ENCODE results near the gene LY6G5C.

The LY6G5C gene, protein sequence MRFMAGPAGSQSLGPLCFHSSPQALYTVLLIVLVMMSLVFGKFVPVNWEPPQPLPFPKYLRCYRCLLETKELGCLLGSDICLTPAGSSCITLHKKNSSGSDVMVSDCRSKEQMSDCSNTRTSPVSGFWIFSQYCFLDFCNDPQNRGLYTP

DNA sequence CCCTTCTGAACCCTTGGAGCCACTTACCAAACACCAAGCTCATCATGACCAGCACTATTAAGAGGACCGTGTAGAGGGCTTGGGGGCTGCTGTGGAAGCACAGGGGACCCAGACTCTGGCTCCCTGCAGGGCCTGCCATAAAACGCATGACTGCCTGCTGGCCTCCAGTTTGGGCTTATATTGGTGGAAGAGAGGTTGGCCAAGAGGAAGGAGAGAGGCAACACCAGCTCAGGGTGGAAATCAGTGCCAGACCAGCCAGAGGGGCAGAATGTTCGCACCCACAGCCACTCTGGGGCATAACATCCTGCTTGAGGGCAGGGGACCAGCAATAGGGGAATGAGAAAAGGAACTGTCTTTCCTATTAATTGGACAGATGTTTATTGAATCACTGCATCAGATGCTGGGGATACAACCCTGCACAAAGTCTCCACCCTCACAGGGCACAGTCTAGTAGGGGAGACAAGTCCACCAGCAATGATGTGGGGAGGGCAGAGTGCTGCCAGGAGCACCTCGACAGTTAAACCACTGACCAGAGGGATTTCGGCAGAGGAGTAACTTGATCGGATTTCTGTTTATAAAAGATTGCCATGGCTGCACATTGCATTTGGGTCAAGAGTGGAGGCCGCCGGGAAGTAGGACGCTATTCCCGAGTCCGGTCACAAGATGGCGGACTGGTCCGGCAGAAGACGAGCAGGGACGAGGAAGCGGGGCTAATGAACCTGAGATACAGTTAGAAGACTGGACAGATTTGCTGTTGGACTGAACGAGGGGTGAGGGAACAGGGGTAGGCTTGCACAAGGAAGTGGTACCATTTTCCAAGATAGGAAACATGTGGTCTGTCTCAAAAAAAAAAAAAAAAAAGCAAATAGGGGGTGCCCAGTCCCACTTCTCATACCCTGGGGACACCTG lies at the start of gene LY6G5C:
TSS of gene LY6G5C (minus strand) at position 842 of the 909 bp plus-strand sequence. CDS start at position 148, 694 bp downstream.
- in situ Hi-C loops (cut with MboI; ENCODE audit: low sequenced_read_pairs) = loop anchor here (10.0 kb wide), 1 partner anchor 84 kb away; the partner anchor contains the start of gene SAPCD1

DNA sequence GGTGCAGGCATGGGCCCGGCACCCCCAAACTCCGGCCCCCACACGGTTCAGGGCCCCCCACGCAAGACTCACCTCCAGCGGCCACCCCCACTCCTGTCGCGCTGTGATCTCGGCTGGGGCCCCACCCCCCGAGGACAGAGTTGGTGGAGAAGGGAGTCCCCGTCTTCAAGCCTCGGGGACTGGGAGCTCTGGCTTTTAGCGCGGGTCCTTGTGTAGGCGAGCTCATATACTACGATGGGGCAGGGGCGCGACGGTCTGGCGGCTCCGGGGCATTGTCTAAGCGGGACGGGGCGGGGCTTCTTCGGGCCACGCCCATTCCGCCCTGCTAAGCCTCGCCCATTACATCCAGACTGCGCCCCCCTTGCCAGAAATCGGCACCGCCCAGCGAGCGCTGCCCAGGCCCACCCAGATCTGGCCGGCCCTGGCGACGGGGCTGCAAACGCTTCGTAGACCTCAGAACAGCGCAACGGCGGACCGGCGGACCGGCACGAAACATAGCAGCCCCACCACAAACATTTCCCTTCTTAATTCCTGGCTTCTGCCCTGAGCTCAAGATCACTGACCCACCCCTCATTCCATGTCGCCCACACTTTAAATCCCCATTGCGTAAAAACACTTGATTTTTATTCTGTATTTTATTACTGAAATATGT lies 49.2 kb upstream of the LY6G5C start:
- in situ Hi-C loops (cut with MboI; ENCODE audit: low sequenced_read_pairs) = no loop called here

DNA sequence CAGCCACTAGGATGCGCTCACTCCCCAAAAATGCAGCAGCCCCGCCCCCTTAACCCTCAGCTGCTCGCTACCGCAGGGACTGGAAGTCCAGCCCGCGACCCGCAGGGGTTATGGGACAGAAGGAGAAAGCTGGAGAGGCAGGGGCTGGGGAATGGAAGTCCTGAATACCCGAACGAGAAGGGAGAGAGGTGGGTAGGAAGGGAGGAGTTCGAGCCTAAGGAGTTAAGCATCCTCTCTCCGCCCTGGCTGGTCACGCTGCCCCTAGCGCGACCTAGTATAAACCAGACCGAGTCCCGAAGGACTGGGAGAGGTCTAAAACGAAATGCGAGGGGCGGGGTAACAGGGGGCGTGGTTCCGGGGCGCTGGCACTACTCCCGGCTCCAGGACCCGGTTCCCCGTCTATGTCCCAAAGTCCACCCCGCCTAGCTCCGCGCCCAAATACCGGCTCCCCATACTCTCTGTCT lies 48.7 kb upstream of the LY6G5C start:
- in situ Hi-C loops (cut with MboI; ENCODE audit: low sequenced_read_pairs) = no loop called here

DNA sequence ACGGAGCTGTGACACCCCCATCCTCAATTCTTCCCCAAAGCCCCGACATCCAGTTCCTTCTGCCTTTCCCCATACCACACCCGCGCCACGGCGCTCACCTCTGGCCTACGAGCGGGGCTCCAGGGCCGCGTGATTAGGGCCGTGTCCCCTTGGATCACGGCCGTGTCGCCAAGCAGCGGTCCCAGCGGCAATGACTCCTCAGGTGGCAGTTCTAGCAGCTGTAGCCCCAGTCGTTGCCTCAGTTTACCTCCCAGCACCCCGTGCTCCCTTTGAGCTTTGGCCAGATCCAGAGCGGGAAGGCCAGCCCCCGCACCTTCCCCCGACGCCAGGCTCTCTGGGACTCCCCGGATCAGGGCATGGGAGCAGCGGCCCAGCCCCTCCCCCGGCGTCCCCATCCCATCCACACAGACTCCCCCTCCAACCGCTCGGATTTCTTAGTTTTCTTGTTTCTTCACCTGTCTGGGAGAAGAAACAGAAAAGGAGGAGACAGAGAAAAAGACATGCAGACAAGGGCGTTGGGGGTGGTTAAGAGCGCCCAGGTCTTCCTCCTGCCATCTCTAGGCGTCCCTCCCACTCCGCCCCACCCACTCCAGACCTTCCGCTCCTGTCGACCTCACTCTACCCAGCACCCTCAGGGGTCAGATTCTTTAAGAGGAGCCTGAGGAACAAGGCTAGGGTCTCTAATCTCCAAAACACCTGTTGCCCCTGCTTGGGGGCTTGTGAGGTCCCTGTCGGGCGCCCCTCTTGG lies 48.1 kb upstream of the LY6G5C start, which contains the start of gene DDAH2:
TSS of gene DDAH2 (minus strand) at position 533 of the 748 bp plus-strand sequence. CDS start at position 395, 138 bp downstream.
- in situ Hi-C loops (cut with MboI; ENCODE audit: low sequenced_read_pairs) = no loop called here

DNA sequence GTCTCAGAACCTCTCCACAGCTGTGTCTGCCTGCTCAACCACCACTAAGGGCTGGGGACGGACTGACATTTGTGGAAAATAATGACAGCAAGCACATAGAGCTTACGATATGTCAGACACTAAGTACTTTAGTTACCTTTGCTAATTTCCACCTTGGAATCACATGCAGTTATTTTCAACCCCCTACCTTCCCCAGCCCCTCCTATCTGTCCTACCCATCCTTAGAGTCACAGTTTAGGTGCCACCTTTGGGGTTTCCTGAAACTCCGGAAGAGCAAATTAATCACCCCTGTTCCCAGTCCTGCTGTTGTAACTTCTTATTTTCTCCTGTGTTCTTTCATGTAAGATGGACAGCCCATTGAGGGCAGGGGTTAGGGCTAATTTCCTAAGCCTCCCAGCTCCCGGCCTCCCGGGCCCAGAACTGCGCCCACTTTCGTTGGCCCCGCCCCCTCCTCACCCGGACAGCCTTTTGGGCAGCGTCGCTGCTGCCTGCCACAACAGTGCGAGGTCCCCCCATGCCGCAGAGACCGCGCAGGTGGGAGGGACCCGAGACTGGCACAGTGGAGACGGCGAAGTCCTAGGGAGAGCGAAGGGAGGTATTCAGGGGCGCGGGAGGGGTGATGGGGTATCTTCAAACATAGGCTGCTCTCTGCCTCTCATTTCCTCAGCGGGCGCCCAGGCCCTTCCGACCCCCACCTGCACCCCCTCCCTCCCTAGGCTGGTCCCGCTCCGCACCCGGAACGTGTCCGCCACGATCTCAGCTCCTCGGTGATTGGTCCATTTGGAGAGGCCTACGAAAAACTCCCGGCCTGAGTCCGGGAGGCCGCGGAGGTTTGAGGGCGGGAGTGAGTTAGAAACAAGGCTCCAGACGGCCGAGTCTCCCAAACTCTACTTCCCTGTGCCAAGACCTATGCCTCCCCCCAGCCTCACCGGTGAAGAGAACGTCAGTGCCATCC lies 47.1 kb upstream of the LY6G5C start:
- in situ Hi-C loops (cut with MboI; ENCODE audit: low sequenced_read_pairs) = no loop called here

DNA sequence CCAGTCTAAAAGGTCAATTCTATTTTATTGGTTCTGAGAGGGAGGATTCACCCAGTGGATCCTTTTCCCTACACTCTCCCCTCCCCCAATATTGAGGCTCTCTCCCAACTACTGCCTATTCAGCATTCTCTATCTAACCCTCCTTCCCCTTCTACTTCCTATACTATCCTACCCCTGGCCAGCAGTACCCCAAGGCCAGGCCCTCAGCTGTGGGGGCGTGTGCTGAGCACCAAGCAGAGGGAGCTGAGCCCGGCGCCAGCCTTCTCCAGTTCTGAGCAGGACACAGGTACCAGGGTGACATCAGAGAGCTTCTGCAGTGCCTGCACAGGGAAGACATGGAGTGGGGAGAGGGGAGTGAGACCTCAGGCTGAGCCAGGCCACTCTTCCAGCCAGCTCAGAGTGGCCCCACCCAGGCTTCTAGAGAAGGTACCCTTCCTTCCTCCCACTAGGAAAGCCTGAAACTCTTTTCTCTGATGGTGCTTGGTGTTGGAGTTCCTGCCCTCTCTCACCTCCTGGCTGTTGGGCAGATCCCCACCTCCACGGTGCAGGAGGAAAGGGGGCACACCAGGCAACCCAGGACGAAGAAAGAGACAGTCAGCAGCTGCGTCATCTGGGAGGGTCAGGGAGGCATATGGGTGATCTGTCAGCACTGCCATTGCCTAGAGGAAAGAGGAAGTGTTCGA lies 46.3 kb upstream of the LY6G5C start:
- in situ Hi-C loops (cut with MboI; ENCODE audit: low sequenced_read_pairs) = no loop called here

DNA sequence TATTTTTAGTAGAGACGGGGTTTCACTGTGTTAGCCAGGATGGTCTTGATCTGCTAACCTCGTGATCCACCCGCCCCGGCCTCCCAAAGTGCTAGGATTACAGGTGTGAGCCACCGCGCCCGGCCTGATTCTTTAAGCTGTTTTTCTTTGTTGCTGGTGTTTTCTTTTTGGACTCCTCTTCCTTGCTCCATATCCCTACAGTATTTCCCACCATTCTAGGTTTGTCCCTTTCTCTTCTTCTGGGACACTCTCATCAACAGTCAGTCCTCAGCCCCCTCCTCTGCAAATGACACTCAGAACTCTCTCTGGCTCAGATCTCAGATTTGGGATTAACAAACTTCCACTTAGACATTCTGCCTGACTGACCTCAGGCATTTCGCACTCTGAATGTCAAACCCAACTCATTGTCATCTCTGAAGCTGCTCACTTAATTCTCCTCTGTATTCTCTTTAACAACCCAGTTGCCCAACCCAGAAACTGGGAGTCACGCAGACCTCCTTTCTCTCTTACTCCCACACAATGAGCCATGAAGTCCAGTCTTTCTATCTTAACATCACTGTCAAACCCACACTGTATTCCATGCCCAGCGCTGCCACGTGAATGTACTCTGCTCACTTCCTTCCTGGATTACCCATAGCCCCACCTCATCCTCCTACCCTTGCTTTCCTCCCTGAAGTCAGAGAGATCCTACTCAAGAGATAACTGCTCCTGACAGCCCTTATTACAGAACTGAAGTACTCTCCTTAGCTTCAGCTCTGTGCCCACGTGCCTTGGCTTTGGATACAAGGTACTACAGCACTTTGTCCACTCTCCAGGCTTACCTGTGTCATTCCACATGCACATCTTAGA lies 44.9 kb upstream of the LY6G5C start:
- in situ Hi-C loops (cut with MboI; ENCODE audit: low sequenced_read_pairs) = no loop called here

DNA sequence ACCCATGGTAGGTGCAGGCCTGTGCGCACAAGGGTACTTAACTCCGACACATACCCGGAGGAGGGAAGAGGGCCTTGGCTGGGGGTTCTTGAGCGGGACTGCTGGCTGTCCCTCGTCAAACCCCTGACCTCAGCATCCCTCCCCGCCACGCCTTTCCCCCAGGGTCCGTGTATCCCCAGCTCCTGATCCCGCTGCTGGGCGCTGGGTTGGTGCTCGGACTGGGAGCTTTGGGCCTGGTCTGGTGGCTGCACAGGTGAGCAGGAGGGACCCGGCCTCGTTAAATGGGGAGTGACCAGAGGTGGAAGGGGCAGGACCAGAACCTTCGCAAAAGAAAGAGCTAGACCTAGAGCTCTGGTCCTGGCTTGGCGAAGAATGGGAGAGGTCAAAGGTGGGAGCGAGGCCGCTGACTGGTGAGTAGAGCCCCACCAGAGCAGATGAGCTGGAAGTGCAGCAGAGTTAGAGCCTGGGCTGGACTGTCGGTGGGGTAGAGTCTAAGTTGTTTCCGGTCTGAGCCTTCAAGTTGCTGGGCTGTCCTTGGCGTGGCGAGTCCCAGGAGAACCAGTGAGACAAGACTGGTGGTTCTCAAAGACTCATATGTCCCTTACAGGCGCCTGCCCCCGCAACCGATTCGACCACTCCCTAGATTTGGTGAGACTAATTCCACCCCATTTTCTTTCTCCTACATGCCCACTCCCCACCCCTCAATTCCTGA lies 43.3 kb upstream of the LY6G5C start:
- in situ Hi-C loops (cut with MboI; ENCODE audit: low sequenced_read_pairs) = no loop called here

DNA sequence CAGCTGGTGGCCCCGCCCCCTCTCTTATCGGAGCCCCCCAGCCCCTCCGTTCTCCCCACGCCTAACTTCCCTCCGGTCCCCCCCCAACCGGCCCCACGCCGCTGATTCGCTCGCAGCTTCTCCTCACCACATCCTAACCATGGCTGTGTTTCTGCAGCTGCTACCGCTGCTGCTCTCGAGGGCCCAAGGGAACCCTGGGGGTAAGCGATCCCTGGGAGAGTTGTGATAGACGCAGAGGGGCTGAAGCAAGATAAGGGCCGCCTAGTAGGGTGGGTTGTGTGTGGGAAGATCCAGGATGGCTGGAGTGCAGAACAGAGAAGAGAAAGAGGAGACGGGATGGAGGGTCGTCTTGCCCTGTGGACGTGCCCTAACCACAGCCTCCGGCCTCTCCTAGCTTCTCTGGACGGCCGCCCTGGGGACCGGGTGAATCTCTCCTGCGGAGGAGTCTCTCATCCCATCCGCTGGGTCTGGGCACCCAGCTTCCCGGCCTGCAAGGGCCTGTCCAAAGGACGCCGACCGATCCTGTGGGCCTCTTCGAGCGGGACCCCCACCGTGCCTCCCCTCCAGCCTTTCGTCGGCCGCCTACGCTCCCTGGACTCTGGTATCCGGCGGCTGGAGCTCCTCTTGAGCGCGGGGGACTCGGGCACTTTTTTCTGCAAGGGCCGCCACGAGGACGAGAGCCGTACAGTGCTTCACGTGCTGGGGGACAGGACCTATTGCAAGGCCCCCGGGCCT lies 42.5 kb upstream of the LY6G5C start, which contains the start of gene MPIG6B:
TSS of gene MPIG6B (plus strand) at position 129 of the 735 bp plus-strand sequence. CDS start at position 140, 11 bp downstream.
- in situ Hi-C loops (cut with MboI; ENCODE audit: low sequenced_read_pairs) = no loop called here

DNA sequence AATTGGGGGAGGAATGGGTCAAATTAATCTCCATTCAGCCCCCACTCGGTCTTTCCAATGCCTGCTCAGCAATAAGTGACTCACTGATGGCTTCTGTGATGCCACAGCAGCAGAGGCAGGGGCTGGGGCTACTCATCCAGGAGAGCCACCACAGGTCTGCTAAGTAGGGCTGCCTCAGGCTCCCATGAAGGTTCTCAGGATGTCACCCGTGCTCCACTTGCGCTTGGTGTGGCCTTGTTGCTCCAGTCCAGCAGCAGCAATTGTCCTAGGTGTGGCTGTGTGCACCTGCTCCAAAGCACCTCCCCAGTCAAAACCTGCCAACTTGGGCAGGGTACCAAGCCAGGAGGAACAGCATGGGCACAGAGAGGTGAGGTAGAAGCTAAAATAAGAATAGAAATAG lies 41.3 kb upstream of the LY6G5C start:
- in situ Hi-C loops (cut with MboI; ENCODE audit: low sequenced_read_pairs) = no loop called here

DNA sequence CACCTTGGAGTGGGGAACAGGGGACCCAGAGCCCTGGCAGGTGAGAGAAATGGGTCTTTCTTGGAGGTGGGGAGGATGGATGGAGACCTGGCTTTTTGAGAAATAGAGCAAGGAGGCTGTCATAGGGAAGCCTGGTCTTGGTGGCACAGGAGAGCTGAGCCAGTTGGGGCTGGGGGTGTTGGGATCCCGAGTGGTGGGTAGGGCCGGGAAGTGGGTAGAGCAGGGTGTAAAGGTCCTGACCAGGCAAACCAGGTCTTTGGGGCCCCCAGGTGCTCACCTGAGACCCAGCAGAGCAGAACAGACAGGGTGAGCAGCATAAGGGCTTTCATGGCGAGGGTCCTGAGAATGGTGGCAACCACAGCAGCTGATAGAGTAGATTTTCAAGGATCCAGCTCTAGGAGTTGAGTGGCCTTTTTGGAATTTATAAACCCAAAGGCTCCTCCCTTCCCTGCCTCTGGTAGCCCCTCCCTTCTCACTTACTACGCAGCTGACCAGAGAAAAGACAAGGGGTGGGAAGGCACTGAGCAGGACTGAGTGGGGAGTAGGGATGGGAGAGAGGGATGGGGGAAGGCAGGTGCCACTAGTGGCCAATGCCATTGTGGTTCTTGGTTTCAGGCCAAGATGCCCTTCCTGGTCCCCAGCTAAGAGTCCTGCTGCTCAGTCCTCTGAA lies 40.6 kb upstream of the LY6G5C start, which contains the start of gene LY6G6C:
TSS of gene LY6G6C (minus strand) at position 396 of the 670 bp plus-strand sequence. CDS start at position 329, 67 bp downstream.
- in situ Hi-C loops (cut with MboI; ENCODE audit: low sequenced_read_pairs) = no loop called here

DNA sequence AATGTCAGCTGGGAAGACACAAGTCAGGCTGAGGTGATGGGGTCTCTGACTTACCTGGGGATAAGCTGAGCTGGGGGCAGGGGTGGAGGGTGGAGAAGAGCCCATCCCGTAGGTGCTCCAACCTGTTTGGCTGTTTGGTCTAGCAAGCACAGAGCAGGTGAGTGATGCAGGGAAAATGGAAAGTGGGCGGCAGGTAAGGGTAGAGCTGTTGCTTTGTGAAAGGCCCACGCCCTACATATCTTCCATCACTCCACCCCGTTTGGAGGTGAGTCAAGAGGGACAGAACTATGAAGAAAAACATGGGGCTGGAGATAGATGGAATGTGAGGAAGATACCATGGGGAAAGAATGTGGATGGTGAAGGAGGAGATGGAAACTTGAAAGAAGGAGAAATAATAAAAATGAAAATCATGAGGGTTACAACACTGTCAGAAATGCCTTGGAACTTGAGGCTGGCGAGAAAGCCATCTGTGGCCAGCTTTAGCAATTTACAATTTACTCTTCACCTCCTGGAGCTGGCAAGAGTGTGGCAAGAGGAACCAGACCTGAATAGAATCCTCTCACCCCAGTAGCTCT lies 39.4 kb upstream of the LY6G5C start:
- in situ Hi-C loops (cut with MboI; ENCODE audit: low sequenced_read_pairs) = no loop called here

DNA sequence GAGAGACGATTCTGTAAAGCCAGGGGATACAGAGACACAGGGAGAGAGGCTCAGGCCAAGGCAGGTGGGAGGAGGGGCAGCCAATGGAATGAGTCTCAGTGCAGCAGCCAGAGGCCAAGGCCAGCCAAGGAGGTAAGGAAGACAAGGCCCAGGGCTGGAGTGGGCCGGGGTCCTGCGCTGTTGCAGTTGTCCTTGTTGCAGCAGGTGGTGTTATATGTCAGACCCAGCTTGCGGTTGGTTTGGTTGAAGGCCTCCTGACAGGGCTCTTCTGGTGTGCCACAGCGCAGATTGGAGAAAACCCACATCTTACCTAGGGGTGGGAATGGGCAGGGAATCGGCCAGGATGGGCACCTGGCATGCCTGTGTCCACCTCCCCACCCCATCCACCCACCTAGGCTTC lies 38.1 kb upstream of the LY6G5C start:
- in situ Hi-C loops (cut with MboI; ENCODE audit: low sequenced_read_pairs) = no loop called here

DNA sequence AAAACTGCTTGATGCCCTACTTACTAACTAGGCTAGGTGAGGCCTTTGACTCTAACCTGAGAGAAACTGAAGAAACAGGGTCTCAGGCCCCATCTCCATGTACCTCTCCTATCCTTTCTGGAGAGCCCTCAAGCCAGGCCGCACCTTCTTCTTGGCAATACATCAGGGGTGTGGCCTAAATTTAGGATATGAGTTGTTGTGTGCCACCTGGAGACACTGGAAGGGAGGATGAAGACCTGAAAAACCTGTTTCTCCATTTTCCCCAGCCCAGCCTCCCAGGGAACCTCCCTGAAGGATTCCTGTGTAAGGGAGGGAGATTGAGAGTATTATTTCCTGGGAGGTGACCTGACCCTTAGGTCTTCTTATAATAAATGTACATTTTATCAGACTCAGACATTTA lies 37.4 kb upstream of the LY6G5C start:
- in situ Hi-C loops (cut with MboI; ENCODE audit: low sequenced_read_pairs) = no loop called here

DNA sequence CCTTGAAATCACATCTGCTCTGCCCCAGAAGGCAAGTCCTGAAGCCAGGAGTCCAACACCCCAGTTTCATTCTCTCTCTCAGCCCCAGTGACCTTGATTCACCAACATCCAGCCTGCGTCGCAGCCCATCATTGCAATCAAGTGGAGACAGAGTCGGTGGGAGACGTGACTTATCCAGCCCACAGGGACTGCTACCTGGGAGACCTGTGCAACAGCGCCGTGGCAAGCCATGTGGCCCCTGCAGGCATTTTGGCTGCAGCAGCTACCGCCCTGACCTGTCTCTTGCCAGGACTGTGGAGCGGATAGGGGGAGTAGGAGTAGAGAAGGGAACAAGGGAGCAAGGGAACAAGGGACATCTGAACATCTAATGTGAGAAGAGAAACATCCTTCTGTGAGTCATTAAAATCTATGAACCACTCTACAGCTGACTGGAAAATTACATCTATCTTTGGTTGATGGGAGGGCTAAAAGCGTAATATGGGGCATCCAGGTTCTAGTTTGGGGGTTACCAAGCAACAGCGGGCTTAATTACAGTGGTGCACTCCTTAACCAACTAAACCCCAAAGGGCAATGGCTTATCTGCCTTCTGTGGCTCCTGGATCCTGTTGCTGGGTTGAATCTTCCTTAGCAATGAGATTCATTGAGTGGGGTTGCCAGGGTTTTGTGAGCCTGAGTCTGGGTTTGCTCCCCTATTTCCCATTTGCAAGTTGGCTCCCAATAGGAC lies 36.8 kb upstream of the LY6G5C start:
- in situ Hi-C loops (cut with MboI; ENCODE audit: low sequenced_read_pairs) = no loop called here

Data from HL-60/S4 treated with phorbol 12-myristate 13-acetate at 8.2 ng/mL for 4 days and 3 days (cell line).